Stimulated activated CD4-positive, alpha-beta T cell treated with anti-CD3 and anti-CD28 coated beads, Interleukin-4, amount 100 ng/mL, for 1 hour (primary cell): ENCODE results near the gene ZNF283.

Experiments
- DNase-seq: peaks from one replicate; pipeline ENCODE4 v3.0.0-alpha.2; 2020

Gene ZNF283

DNA sequence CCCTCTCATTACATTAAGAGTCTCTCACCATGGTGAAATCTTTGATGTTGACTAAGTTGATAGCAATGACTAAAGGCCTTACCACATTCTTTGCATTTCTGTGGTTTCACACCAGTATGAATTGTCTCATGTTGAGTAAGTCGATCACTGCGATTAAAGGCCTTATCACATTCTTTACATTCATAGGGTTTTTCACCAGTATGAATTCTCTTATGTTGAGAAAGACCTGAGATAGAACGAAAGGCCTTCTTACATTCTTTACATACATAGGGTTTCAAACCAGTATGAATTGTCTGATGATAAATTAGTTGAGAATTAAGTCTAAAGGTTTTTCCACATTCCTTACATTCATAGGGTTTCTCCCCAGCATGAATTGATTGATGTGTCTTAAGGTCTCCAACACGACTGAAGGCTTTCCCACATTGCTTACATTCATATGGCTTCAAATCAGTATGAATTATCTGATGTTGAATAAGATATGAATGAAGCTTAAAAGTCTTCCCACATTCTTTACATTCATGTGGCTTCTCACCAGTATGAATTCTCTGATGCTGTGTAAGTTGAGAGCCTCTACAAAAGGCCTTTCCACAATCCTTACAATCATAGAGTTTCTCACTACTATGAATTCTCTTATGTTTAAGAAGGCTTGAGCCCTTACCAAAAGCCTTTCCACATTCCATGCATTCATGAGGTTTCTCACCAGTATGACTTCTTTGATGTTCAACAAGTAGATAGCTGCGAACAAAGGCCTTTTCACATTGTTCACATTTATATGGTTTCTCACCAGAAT, 45.6 kb downstream of the ZNF283 start:
- no peak for DNase-seq

DNA sequence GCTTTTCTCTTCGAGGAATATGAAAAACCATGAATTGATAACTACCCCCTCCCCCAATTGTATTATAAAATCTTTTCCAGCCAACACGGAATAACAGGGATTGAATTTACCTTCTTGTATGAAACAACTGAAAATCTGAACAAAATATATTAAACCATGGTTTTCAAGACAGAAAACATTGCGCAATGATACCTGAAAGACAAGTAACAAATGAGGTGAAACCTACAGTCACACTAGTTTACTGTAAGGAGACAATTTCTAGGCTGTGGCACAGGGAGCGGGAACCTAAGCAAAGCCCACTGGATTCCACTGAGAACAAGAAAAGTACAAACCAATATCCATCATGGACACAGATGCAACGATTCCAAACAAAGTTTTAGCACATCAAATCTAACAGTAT, 53.4 kb downstream of the ZNF283 start:
- DNase-seq, result no peak

DNA sequence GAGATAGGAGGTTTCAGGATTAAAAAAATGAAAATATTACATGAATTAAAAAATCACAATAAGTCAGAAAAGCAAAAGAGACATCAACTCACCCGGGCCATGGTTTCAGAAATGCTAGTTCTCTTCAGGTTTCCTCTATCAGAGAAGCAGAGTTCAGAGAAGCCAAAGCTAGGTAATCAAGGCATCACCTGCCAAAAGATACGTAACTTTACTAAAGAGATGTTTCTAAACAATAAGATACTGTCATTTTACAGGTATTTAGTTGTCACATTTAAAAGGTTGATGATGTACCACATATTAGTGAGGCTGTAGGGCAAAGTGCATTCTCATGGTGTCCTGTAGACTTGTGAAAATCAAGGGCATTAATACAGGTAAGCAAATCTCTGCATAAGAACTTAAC, 56.7 kb downstream of the ZNF283 start, which contains the start of gene ZNF404:
ZNF404 (minus strand) TSS at position 101 of the 400 bp plus-strand sequence.
- DNase-seq, result no peak

DNA sequence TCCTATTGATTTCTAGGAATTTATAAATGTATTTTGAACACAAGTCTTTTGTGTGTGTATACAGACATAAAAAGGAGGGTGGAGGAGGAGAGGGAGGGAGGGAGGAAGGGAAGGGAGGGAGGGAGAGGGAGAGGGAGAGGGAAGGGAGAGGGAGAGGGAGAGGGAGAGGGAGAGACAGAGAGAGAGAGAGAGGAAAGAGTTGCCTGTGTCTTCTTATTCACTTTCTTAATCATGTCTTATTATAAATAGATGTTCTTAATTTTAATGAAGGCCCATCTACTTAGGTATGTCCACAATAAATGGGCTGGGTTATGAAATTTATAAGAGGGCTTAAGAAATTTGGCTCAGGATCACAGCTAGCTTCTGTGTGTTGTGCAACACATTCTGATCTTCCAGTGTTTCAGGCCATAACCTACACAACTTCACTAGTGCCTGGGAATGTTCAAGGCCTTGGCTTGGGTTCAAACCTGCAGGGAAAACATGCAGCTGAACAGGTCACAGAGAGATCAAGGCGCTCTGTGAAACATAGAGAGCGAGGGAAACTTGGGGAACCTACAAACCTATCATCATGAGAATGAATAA, 68.7 kb downstream of the ZNF283 start:
- no peak for DNase-seq
